H1 (cell line): Measurements from ENCODE around the gene PXMP4. TPM values are rescaled to one million over a fixed set of nuclear protein-coding genes. Genes with fewer than 3 reads are reported as not detected.

Source experiments
- NANOG ChIP-seq: IDR thresholded peaks from 2 replicates; pipeline ENCODE4 v1.6.1; 2011; ENCODE audit warnings: low read length, low read depth, mild to moderate bottlenecking, inconsistent platforms; ENCODE audit not compliant: insufficient read depth, poor library complexity, severe bottlenecking
- TBP ChIP-seq: IDR thresholded peaks from 2 replicates; pipeline ENCODE4 v1.6.1; 2011; ENCODE audit warnings: low read depth, low read length, improper control_type of control experiment
- polyA plus RNA-seq, 7 experiments: library from polyadenylated mRNA; depleted of rRNA in 3 of 7; stranded (reverse) in 5 of 7; unstranded in 2 of 7; fragments of >200 nt in 5 of 7; fragments of 200-250 nt in 2 of 7; gene quantifications; 1 replicate in 5 of 7; 2 replicates in 1 of 7; 4 replicates in 1 of 7; pipeline versions ENCODE4 v1.2.1 to v1.2.3, GENCODE V29; 2011 to 2013; ENCODE audit warnings: missing spikeins in 2 of 7, mixed read lengths in 2 of 7
- total RNA-seq: library from RNA; stranded (reverse); fragmentation: NEBNext Ultra II Directional; extraction: Animal tissue kit (Norgen Biotek cat#: 25700); gene quantifications from 2 replicates; pipeline ENCODE4 v1.2.1, GENCODE V29; 2021

Gene PXMP4
- total and polyA plus RNA-seq, 2 of the 8 experiments (the other 6 are each of a cell fraction or from before 2014, with no cell fraction given) = 3.3 to 3.4 TPM

DNA sequence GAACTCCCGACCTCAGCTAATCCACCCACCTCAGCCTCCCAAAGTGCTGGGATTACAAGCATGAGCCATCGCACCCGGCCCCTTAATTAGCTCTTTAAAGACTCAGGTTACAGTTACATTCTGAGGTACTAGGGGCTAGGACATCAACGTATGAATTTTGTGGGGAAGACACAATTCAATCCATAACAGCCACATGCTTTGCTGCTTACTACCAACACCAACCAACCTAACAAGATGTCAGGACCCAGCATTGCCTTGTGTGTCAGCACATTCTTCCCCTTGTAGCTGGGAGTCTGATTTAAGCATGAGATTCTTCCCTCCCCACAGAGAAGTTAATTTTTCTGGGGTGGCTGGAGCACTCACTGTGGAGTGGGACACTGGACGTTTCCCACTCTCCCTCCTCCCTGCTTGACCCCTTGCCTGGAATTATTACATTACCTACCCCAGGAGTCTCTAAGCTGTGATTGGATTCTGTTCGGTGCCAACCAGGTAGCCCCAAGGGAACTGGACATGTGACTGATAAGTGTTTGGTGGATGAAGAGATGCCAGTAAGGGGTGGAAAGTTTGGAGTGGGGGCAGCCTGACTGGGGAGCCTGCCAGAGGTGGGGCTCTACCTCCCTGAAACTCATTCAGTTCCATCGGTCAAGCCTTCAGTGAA, 5.6 kb upstream of the PXMP4 start (continued):
- no peak for TF ChIP-seq NANOG
- no peak for TF ChIP-seq TBP
